CD14-positive monocyte (primary cell): ENCODE results near the gene STH. TPM values are rescaled to one million over a fixed set of nuclear protein-coding genes. Genes with fewer than 3 reads are reported as not detected.
A peak's percentile ranks its signal among the peaks of the same experiment; 100 is the strongest.

ENCODE experiments used
- DNase-seq, 3 donors: peaks; one replicate each; pipeline ENCODE4 v3.0.0-alpha.2; 2011 to 2022
- H2AFZ ChIP-seq: 2 replicates; pipeline ENCODE4 v1.6.0; 2012; ENCODE audit warnings: mild to moderate bottlenecking, low read depth, low read length, inconsistent platforms; ENCODE audit not compliant: insufficient read depth, poor library complexity, severe bottlenecking
- H3K27ac ChIP-seq, 2 donors: 1 replicate in 1 of 2; 2 replicates in 1 of 2; pipeline ENCODE4 v1.5.1; 2012 to 2013; ENCODE audit warnings: low read length in 2 of 2, control low read depth in 1 of 2, inconsistent platforms in 1 of 2, low read depth in 1 of 2, mild to moderate bottlenecking in 1 of 2
- H3K27me3 ChIP-seq, 2 donors: one replicate each; pipeline versions ENCODE4 v1.6.0 to v1.6.1; 2011 to 2013; ENCODE audit warnings: low read length in 2 of 2; ENCODE audit not compliant: control insufficient read depth in 2 of 2, insufficient read depth in 2 of 2
- H3K36me3 ChIP-seq, 2 donors: replicated peaks in 1 of 2; 1 replicate in 1 of 2; 2 replicates in 1 of 2; pipeline versions ENCODE4 v1.5.1 to v1.6.1; 2012 to 2013; ENCODE audit warnings: low read length in 2 of 2, control low read depth in 1 of 2, inconsistent platforms in 1 of 2, mild to moderate bottlenecking in 1 of 2; ENCODE audit not compliant: insufficient read depth in 2 of 2, control insufficient read depth in 1 of 2
- H3K4me1 ChIP-seq, 2 donors: 1 replicate in 1 of 2; 2 replicates in 1 of 2; pipeline versions ENCODE4 v1.5.1 to v1.6.1; 2012 to 2013; ENCODE audit warnings: low read length in 2 of 2, control low read depth in 1 of 2, inconsistent platforms in 1 of 2, mild to moderate bottlenecking in 1 of 2, moderate library complexity in 1 of 2; ENCODE audit not compliant: insufficient read depth in 2 of 2, control insufficient read depth in 1 of 2
- H3K4me2 ChIP-seq: replicated peaks from 2 replicates; pipeline ENCODE3; 2012; ENCODE audit warnings: low read length, moderate library complexity, mild to moderate bottlenecking; ENCODE audit not compliant: poor library complexity, severe bottlenecking; ENCODE audit errors: extremely low read depth
- H3K4me3 ChIP-seq, 3 experiments: fragments of 200-600 bp in 1 of 3; sonication (generic) in 1 of 3; replicated peaks in 1 of 3; 1 replicate in 2 of 3; 2 replicates in 1 of 3; pipeline ENCODE4 v1.5.1; 2011 to 2013; ENCODE audit warnings: low read length in 3 of 3, mild to moderate bottlenecking in 3 of 3, control low read depth in 2 of 3, low read depth in 2 of 3, inconsistent platforms in 1 of 3, moderate library complexity in 1 of 3
- H3K79me2 ChIP-seq: 2 replicates; pipeline ENCODE4 v1.6.0; 2012; ENCODE audit warnings: mild to moderate bottlenecking, control low read depth, inconsistent platforms, low read length, moderate library complexity; ENCODE audit not compliant: insufficient read depth
- H3K9ac ChIP-seq: 2 replicates; pipeline ENCODE4 v1.6.0; 2017; ENCODE audit warnings: low read length, mild to moderate bottlenecking; ENCODE audit not compliant: insufficient read depth, poor library complexity, severe bottlenecking
- H3K9me3 ChIP-seq, 2 donors: replicated peaks in 1 of 2; 1 replicate in 1 of 2; 2 replicates in 1 of 2; pipeline versions ENCODE4 v1.5.1 to v1.6.1; 2012 to 2013; ENCODE audit warnings: low read length in 2 of 2, control low read depth in 1 of 2; ENCODE audit not compliant: control insufficient read depth in 1 of 2, insufficient read depth in 1 of 2
- H4K20me1 ChIP-seq: 2 replicates; pipeline ENCODE4 v1.6.0; 2012; ENCODE audit warnings: mild to moderate bottlenecking, low read length, control low read depth, moderate library complexity; ENCODE audit not compliant: insufficient read depth
- H3K27ac Mint-ChIP-seq, 7 donors: one replicate each; pipeline ENCODE4 v1.8.0; 2020; ENCODE audit warnings: mild to moderate bottlenecking in 7 of 7, mixed read lengths in 7 of 7, moderate library complexity in 6 of 7, inconsistent platforms in 2 of 7
- H3K27me3 Mint-ChIP-seq, 3 donors: one replicate each; pipeline ENCODE4 v1.8.0; 2021 to 2022; ENCODE audit warnings: low read depth in 3 of 3, mild to moderate bottlenecking in 3 of 3, mixed read lengths in 3 of 3, moderate library complexity in 3 of 3, inconsistent platforms in 1 of 3
- H3K36me3 Mint-ChIP-seq, 2 donors: one replicate each; pipeline ENCODE4 v1.8.0; 2020; ENCODE audit warnings: mixed read lengths in 2 of 2, inconsistent platforms in 1 of 2, mild to moderate bottlenecking in 1 of 2
- H3K4me1 Mint-ChIP-seq: one replicate; pipeline ENCODE4 v1.8.0; 2020; ENCODE audit warnings: mild to moderate bottlenecking, mixed read lengths
- H3K4me3 Mint-ChIP-seq, 2 donors: one replicate each; pipeline ENCODE4 v1.8.0; 2020; ENCODE audit warnings: mild to moderate bottlenecking in 2 of 2, mixed read lengths in 2 of 2, moderate library complexity in 1 of 2
- H3K9me3 Mint-ChIP-seq, 7 donors: one replicate each; pipeline ENCODE4 v1.8.0; 2020 to 2022; ENCODE audit warnings: mixed read lengths in 7 of 7, mild to moderate bottlenecking in 6 of 7, moderate library complexity in 6 of 7, inconsistent platforms in 2 of 7
- CTCF ChIP-seq: fragments of 200-600 bp; IDR thresholded peaks from one replicate; pipeline ENCODE4 v1.8.0; 2022; ENCODE audit warnings: antibody characterized with exemption, mild to moderate bottlenecking
- WGBS: methylation state at CpG from one replicate; pipeline ENCODE4 v1.1.5; 2013; ENCODE audit warnings: missing lambda C conversion rate; ENCODE audit not compliant: insufficient coverage; 5-methylcytosine and 5-hydroxymethylcytosine counted together
- intact Hi-C, 2 donors: fragments of 100-400 bp; cut with micrococcal nuclease; formaldehyde crosslinking; loops; one replicate each; pipeline versions ENCODE4 v1.15.0 to v1.15.1; 2023
- polyA plus RNA-seq, 3 donors: library from polyadenylated mRNA; depleted of rRNA in 1 of 3; unstranded in 2 of 3; stranded (reverse) in 1 of 3; fragments of 300-500 nt in 2 of 3; fragments of >200 nt in 1 of 3; fragmentation: Illumina TruSeq in 2 of 3; gene quantifications; 1 replicate in 2 of 3; 2 replicates in 1 of 3; pipeline ENCODE4 v1.2.3, GENCODE V29; 2012 to 2021

STH gene
- polyA plus RNA-seq, 3 donors: not detected

- Histone ChIP-seq H3K27ac (peak overlapping the region in 1 of 2 donors; percentile 77), H3K4me3 (no peak overlapping the region), H3K36me3 (peaks cover 43 to 63% of the 10 kb centered on the region in 2 donors), H2AFZ (no peak overlapping the region), H3K27me3 (no peaks in the 10 kb centered on the region), H3K9me3 (no peaks in the 10 kb centered on the region), H3K4me1 (peaks cover 24 to 26% of the 10 kb centered on the region in 2 donors), H3K79me2 (no peaks in the 10 kb centered on the region), H3K9ac (no peak overlapping the region), H3K4me2 (no peak overlapping the region), H4K20me1 (peaks cover 34% of the 10 kb centered on the region)
- no CpG with 5 or more reads among the region's 4 CpGs for WGBS
- no peak for TF ChIP-seq CTCF
- intact Hi-C loops: no loop called here
- H3K27me3 Mint-ChIP-seq: peaks cover 0 to 2% (median 1%) of the 10 kb centered on the region in 3 donors
- peaks cover 52 to 77% of the 10 kb centered on the region in 2 donors for H3K36me3 Mint-ChIP-seq
- peaks cover 38% of the 10 kb centered on the region for H3K4me1 Mint-ChIP-seq
- H3K9me3 Mint-ChIP-seq: no peaks in the 10 kb centered on the region
- H3K4me3 Mint-ChIP-seq: no peak overlapping the region
- H3K27ac Mint-ChIP-seq: peak overlapping the region in 5 of 7 donors; percentile 10 to 86 (median 58)
- DNase-seq: no peak
Measured at GRCh38 chr17:46027976-46028325, 28.9 kb downstream of the STH start.

GRCh38 chr17:46028374-46028773, 29.3 kb downstream of the STH start:
- Histone ChIP-seq H3K4me2 (no peak overlapping the region), H3K4me1 (peaks cover 24 to 26% of the 10 kb centered on the region in 2 donors), H3K36me3 (peaks cover 48 to 66% of the 10 kb centered on the region in 2 donors), H3K9ac (no peak overlapping the region), H3K27ac (peak overlapping the region in 1 of 2 donors; percentile 77), H3K27me3 (no peaks in the 10 kb centered on the region), H4K20me1 (peaks cover 36% of the 10 kb centered on the region), H2AFZ (no peak overlapping the region), H3K79me2 (no peaks in the 10 kb centered on the region), H3K4me3 (no peak overlapping the region), H3K9me3 (no peaks in the 10 kb centered on the region)
- intact Hi-C loops: no loop called here
- TF ChIP-seq CTCF: no peak
- Mint-ChIP-seq H3K27me3 (peaks cover 0 to 2% (median 1%) of the 10 kb centered on the region in 3 donors), H3K4me3 (no peak overlapping the region), H3K36me3 (peaks cover 56 to 81% of the 10 kb centered on the region in 2 donors), H3K27ac (peak overlapping the region in 2 of 7 donors; percentile 32 to 58), H3K4me1 (peaks cover 38% of the 10 kb centered on the region), H3K9me3 (no peaks in the 10 kb centered on the region)
- DNase-seq: no peak
- WGBS: 90% methylated on average over 2 of the region's 3 CpGs
